Hindlimb muscle (tissue), 1 donor: ENCODE data around the gene ZNF616. TPM values are rescaled to one million over a fixed set of nuclear protein-coding genes. Genes with fewer than 3 reads are reported as not detected.
"Not testable (repeated sequence)": the region's sequence is repeated elsewhere in the genome, so short reads cannot be mapped to it uniquely, and the experiment has no call there.

Source experiments
- DNase-seq: peaks from one replicate; pipeline ENCODE4 v3.0.0-alpha.2; 2013
- polyA plus RNA-seq: library from polyadenylated mRNA; unstranded; fragments of 120-200 nt; gene quantifications from one replicate; pipeline ENCODE4 v1.2.1, GENCODE V29; 2013; ENCODE audit not compliant: insufficient read length

Gene ZNF616
- polyA plus RNA-seq, 1 donor, result 8.4 TPM

GRCh38 chr19:52102782-52103181, 37.0 kb downstream of the ZNF616 start:
- DNase-seq, result no peak

DNA sequence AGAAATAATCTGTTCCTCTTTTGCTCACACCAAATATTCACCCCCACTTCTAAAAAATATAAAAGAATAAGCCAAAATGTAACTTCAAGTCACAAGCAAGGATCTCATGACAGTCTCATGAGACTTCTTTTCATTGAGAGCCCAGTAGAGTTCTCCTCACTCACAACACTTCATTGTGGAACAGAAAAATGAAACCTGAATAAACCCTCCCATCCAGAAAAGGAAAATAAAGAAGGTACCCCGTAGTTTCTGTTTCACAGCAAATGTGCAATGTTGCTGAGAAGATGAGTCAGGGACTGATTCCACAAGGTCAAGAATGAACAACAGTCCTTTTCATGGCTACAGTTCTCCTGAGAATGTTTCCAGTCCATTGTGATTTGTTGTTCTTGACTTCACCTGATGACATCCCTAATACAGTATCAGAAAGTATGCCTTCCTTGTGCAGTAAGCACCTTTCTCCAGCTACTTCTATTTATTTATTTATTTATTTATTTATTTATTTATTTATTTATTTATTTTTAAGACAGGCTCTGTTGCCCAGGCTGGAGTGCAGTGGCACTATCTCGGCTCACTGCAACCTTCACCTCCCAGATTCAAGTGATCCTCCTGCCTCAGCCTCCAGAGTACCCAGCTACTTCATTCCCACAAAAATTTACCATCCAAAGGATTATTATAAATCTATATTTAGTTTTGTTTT, 37.7 kb downstream of the ZNF616 start:
- DNase-seq, result no peak

DNA sequence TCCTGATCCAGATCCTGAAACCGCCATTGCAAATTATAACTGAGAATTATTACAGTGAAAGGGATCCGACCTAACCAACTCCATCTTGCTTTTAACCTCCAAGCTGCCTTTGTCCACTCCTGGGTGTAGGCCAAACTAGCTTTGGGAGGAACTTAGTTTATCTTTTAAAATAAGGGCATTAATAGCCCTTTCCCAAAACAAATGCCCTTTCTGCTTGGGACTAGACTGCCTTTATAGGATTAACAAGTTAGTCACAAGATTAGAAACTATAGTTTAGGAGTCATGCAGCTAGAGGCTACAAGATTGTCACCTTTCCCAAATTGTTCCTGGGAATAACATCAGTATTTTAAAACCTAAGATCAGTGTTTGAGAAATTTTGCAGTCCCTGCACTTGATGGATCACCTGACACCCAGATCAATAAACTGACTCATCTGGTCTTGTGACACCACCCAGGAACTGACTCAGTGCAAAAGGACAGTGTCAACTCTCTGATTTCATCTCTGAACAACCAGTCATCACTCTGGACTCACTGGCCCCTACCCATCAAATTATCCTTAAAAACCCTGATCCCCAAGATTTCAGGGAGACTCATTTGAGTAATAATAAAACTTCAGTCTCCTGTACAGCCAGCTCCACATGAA, 40.1 kb downstream of the ZNF616 start:
- DNase-seq, result no peak

DNA sequence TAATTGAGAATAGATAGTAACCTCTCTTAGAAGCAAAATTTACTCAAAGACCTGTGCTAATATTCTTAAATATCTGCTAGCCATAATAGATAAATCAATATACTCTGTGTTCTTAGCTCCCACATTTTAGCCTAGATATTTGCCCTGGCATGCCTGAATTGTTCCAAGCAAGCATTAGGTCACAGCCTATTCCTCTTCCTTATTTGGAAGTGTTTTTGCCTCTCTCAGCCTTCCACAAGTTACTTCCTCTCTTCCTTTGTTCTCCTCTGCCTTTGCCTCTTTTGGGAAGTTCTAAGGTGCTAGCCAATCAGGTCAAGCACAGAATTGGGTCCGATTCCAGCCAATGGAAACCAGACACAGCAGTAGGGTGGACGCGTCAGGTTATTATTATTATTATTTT, 43.3 kb downstream of the ZNF616 start:
- not testable (repeated sequence) for DNase-seq

GRCh38 chr19:52095172-52096014, 44.3 kb downstream of the ZNF616 start, which contains the start of gene ZNF841:
Gene ZNF841 (minus strand): TSS chr19:52095765. CDS start chr19:52084801, 10,964 bp downstream.
- peak; percentile 94 for DNase-seq

GRCh38 chr19:52094526-52095130, 45.1 kb downstream of the ZNF616 start:
- DNase-seq, result no peak

GRCh38 chr19:52086481-52086880, 53.3 kb downstream of the ZNF616 start:
- no peak for DNase-seq

DNA sequence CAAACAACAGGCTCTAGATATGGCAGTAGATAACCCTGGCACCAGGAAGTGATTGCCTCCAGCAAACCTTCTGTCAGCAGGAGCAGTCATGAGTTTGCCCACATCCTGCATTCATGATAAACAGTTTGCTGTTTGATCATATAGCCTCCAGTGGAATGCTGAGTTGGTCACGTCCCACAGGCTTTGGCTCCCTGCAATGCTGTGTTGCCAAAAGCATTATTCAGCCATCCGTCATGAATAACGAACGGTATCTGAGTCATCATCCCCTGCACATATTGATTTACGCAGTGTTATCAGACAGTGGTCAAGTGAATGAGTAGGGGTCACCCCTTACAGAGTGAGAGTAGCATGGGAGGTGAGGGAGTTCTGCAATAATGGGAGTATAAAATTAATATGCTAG, 69.2 kb downstream of the ZNF616 start:
- no peak for DNase-seq

DNA sequence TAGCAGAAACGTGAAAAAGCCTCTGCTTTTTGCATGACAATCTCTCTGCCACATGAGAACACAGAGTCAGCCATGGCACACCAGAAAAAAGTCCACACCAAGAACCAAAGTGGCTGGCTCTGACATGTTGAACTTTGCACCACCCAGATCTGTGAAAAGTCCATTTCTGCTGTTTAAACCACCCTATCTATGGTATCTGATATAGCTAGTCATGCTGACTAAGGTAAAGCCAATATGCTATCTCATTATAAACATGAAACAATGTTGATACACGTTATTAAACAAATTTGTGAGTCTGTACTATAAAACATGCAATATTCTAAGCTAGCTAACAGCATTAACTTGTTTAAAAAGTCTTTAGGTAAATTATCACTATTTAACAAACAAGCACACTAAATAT, 70.1 kb downstream of the ZNF616 start:
- no peak for DNase-seq

GRCh38 chr19:52066258-52066863, 73.4 kb downstream of the ZNF616 start:
- DNase-seq, result no peak

DNA sequence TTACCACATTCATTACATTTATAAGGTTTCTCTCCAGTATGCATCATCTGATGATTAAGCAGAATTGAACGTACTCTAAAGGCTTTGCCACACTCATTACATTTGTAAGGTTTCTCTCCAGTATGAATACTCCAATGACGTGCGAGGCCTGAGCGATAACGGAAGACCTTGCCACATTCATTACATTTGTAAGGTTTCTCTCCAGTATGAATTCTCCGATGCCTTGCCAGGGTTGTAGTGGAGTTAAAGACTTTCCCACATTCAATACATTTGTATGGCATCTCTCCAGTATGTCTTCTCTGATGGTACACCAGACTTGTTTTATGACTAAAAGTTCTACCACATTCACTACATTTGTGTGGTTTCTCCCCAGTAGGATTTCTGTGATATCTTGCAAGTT, 74.3 kb downstream of the ZNF616 start:
- no peak for DNase-seq

Other genes starting within 250 kb of the ZNF616 start
- gene ZNF649, start 234.9 kb downstream of the ZNF616 start, polyA plus RNA-seq, result 10.4 TPM
- 5.5 TPM for gene ZNF613, start 212.5 kb downstream of the ZNF616 start, polyA plus RNA-seq
- 6.5 TPM for gene ZNF350, start 153.1 kb downstream of the ZNF616 start, polyA plus RNA-seq
- 9.6 TPM for gene ZNF615, start 131.7 kb downstream of the ZNF616 start, polyA plus RNA-seq
- gene ZNF614, start 111.6 kb downstream of the ZNF616 start, polyA plus RNA-seq, result 8.4 TPM
- 10.6 TPM for gene ZNF432, start 91.1 kb downstream of the ZNF616 start, polyA plus RNA-seq
- 13.0 TPM for gene ZNF841, start 44.2 kb downstream of the ZNF616 start, polyA plus RNA-seq
- gene ZNF836, start 31.7 kb upstream of the ZNF616 start, polyA plus RNA-seq, result 9.0 TPM
- gene PPP2R1A, start 50.1 kb upstream of the ZNF616 start, polyA plus RNA-seq, result 332 TPM
- 12.2 TPM for gene ZNF766, start 129.6 kb upstream of the ZNF616 start, polyA plus RNA-seq
- 8.9 TPM for gene ZNF480, start 157.2 kb upstream of the ZNF616 start, polyA plus RNA-seq
- 3.7 TPM for gene ZNF610, start 196.3 kb upstream of the ZNF616 start, polyA plus RNA-seq
- gene ZNF880, start 230.0 kb upstream of the ZNF616 start, polyA plus RNA-seq, result 16.4 TPM